SK-N-MC (cell line): ENCODE results near the gene COG5.

Experiments used
- EZH2 ChIP-seq: fragments of 200-600 bp; sonication (generic); IDR thresholded peaks from one replicate; pipeline ENCODE4 v1.6.1; 2017; ENCODE audit warnings: antibody characterized with exemption
- FOXP2 ChIP-seq: optimal IDR thresholded peaks from 2 replicates; pipeline ENCODE3; 2011; ENCODE audit warnings: mild to moderate bottlenecking, moderate library complexity; ENCODE audit not compliant: insufficient read depth; ENCODE audit errors: extremely low read length, control extremely low read depth
- POLR2AphosphoS5 ChIP-seq: IDR thresholded peaks from 2 replicates; pipeline ENCODE4 v1.6.1; 2012; ENCODE audit warnings: mild to moderate bottlenecking, low read depth, low read length, borderline replicate concordance

- TF ChIP-seq EZH2 (no peak), POLR2AphosphoS5 (no peak), FOXP2 (no peak)
These were observed 243.9 kb downstream of the COG5 start for GRCh38 chr7:107319724-107320228.
